ENCODE data around the gene WDR33.

DNA sequence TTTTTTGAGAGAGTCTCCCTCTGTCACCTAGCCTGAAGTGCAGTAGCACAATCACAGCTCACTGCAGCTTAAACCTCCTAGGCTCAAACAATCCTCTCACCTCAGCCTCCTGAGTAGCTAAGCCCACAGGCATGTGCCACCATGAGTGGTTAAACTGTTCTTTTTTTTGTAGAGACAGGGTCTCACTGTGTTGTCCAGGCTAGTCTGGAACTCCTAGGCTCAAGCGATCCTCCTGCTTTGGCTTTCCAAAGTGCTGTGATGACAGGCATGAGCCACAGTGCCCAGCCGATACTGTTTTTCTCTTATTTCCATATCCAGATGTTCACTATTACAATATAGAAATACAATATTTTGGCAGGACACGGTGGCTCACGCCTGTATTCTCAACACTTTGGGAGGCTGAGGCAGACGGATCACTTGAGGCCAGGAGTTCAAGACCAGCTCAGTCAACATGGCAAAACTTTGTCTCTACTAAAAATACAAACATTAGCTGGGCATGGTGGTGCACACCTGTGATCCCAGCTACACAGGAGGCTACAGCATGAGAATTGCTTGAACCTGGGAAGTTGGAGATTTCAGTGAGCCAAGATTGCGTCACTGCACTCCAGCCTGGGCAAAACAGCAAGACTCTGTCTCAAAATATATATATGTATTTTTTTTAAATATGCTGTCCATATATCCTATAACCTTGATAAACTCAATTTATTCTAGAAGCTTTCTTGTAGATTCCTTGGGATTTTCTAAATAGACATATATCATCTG, 24.7 kb downstream of the WDR33 start:
- TF ChIP-seq ZNF384 (IDR thresholded peaks at IDR 0.05; ENCODE audit: low read depth, low read length) (no peak), EP300 (IDR thresholded peaks at IDR 0.05; ENCODE audit: low read length) (no peak), CBFB (CRISPR knock-in tag; IDR thresholded peaks at IDR 0.05) (no peak), MAFK (IDR thresholded peaks at IDR 0.05; ENCODE audit: low read length) (no peak), MAZ (CRISPR knock-in tag; conservative IDR thresholded peaks at IDR 0.05 in 1 of 2, IDR thresholded peaks at IDR 0.05 in 1 of 2) (no peak), ZNF232 (CRISPR knock-in tag; IDR thresholded peaks at IDR 0.05) (no peak), YBX1 (IDR thresholded peaks at IDR 0.05) (no peak), SP1 (CRISPR knock-in tag; IDR thresholded peaks at IDR 0.05) (no peak), ESRRA (IDR thresholded peaks at IDR 0.05; ENCODE audit: borderline replicate concordance, low read depth) (no peak), RNF219 (CRISPR knock-in tag; IDR thresholded peaks at IDR 0.05) (no peak), ZNF79 (CRISPR knock-in tag; IDR thresholded peaks at IDR 0.05; ENCODE audit: low read depth) (no peak), BRCA1 (IDR thresholded peaks at IDR 0.05) (no peak), BRCA1 (CRISPR knock-in tag; IDR thresholded peaks at IDR 0.05) (no peak)
- TF ChIP-seq, protein P1, sequence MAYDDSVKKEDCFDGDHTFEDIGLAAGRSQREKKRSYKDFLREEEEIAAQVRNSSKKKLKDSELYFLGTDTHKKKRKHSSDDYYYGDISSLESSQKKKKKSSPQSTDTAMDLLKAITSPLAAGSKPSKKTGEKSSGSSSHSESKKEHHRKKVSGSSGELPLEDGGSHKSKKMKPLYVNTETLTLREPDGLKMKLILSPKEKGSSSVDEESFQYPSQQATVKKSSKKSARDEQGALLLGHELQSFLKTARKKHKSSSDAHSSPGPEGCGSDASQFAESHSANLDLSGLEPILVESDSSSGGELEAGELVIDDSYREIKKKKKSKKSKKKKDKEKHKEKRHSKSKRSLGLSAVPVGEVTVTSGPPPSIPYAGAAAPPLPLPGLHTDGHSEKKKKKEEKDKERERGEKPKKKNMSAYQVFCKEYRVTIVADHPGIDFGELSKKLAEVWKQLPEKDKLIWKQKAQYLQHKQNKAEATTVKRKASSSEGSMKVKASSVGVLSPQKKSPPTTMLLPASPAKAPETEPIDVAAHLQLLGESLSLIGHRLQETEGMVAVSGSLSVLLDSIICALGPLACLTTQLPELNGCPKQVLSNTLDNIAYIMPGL (CRISPR knock-in tag; IDR thresholded peaks at IDR 0.05) = no peak
- TF ChIP-seq, protein P2, sequence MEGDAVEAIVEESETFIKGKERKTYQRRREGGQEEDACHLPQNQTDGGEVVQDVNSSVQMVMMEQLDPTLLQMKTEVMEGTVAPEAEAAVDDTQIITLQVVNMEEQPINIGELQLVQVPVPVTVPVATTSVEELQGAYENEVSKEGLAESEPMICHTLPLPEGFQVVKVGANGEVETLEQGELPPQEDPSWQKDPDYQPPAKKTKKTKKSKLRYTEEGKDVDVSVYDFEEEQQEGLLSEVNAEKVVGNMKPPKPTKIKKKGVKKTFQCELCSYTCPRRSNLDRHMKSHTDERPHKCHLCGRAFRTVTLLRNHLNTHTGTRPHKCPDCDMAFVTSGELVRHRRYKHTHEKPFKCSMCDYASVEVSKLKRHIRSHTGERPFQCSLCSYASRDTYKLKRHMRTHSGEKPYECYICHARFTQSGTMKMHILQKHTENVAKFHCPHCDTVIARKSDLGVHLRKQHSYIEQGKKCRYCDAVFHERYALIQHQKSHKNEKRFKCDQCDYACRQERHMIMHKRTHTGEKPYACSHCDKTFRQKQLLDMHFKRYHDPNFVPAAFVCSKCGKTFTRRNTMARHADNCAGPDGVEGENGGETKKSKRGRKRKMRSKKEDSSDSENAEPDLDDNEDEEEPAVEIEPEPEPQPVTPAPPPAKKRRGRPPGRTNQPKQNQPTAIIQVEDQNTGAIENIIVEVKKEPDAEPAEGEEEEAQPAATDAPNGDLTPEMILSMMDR (IDR thresholded peaks at IDR 0.05 in 2 of 3, conservative IDR thresholded peaks at IDR 0.05 in 1 of 3; ENCODE audit: insufficient read depth in 2 of 3, low read depth in 1 of 3, low read length in 3 of 3) = no peak
